ENCODE measurements around the gene CYSLTR1.
"Not testable (repeated sequence)": the region's sequence is repeated elsewhere in the genome, so short reads cannot be mapped to it uniquely, and the experiment has no call there.

The CYSLTR1 gene, protein sequence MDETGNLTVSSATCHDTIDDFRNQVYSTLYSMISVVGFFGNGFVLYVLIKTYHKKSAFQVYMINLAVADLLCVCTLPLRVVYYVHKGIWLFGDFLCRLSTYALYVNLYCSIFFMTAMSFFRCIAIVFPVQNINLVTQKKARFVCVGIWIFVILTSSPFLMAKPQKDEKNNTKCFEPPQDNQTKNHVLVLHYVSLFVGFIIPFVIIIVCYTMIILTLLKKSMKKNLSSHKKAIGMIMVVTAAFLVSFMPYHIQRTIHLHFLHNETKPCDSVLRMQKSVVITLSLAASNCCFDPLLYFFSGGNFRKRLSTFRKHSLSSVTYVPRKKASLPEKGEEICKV

DNA sequence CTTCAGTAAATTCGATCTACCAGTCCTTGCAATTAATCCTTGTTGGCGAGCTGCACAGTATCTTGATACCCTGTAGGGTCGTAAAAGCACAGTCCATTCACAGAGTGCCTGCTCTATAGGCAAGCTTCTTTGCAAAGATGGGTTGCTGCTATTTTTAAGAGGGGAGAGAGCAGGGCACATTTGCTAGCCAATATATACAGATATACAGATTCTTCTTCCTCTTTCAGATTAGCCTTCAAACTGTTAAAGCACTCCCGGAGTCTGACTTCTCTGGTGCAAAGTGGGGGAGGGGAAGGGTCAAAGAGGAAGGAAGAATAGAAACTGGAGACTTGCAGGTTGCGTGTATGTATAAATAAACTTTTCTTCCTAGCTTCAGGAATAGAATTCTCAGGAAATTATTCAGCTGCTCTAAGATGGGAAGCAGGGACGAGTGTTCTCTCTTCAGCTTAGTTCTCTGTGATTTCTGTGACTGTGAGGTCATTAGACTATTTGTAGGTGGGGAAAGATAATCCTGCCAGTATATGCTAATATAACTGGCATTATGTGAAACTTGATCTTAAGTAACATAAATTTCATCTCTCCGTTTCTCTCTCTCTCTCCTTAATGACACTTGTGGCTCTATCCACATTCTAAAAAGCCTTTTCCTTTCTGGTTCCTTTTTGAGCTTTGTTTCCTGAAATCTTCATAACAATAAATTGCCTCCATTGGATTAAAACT is at the start of gene CYSLTR1:
TSS of gene CYSLTR1 (minus strand) at position 242 of the 717 bp plus-strand sequence. CDS start 53,865 bp downstream, outside the sequence.
- no peak for DNase-seq

DNA sequence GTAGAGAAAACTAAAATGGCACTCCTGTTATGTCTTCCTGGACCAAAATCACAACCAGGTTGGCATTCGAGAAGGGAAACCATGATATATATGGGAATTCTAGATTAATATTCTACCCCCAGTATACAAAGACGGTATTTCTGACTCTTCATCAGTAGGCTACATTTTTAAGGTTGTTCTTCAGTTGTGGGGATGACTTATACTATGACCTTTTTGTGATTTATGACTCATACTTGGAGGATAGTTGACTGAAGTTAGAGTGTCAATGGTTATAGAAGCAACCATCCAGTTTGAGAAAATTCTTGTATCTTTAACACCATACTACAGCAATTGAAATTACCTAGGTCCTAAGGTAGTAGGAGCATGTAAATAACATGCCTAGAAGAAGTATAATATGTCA is 49.8 kb upstream of the CYSLTR1 start:
- DNase-seq, result no peak

DNA sequence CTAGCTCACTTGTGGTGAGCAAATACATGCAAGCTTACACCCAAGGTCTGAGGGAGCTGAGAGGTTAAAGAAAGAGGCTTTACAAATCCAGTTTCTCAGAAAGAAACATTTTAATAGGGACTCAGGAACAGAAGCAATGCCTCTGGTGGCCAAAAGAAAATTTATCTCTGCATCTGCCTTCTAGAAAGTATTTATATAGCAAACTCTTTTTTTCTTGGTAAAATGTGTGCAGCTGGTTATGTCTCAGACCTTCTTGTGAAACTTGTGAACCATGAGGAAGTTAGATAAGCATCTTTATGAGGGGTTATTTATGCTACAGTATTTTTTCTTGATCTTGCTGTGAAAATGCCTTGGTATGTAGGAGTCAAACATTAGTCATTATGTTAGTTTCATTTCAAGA is 48.5 kb upstream of the CYSLTR1 start:
- no peak for DNase-seq

DNA sequence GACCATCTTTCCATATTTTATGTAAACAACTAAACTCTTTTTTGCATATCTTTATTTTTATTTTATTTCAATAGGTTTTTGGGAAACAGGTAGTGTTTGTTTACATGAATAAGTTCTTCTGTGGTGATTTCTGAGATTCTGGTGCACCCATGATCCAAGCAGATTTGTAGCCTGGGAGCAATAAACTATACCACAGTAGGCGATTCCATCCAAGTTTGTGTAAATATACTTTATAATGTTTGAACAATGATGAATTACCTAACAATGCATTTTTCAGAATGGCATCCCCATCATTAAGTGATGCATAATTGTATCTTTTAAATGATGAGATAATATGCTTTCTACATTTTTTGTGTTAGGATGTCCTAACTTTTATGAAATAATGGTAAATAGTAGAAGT is 39.2 kb upstream of the CYSLTR1 start:
- DNase-seq, result no peak

DNA sequence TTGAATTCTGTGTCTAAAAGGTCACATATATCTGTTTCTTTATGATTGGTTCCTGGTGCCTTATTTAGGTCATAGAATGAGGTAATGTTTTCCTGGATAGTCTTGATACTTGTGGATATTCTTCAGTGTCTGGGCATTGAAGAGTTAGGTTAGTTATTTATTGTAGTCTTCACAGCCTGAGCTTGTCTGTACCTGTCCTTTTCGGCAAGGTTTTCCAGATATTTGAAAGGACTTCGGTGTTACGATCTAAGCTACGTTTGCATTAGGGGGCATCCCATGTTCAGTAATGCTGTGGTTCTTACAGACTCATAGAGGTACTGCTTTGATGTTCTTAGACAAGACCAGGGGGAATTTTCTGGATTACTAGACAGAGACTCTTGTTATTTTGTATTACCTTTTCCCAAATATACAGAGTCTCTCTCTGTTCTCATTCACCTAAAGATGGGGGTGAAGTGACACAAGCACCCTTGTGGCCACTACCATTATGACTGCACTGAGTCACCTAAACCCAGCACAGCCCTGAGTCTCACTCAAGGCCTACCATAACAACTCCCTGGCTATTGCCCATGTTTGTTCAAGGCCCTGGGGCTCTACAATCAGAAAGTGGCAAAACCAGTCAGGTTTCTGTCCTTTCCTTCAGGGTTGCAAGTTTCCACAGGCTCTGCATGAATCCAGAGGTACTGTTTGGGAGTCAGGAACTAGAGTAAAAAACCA is 30.1 kb upstream of the CYSLTR1 start:
- no peak for DNase-seq

DNA sequence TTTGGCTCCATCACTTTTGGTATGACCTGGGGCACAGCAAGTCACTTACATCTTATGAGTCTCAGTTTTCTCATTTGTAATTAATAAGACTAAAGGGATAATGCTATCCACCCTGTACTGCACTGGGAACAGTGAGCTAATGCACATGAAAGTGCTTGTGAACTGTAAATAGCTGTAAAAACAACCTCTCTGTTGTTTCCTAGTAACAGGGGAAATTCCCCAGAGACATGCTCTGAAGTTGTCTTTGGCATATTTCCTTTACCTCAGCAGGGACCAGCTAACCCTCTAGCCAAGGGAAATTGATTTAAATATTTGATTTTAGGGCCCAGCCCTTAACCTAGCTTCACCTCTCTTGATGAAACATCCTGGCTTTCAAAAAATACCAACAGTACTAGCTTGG is 6.1 kb upstream of the CYSLTR1 start:
- DNase-seq, result no peak

DNA sequence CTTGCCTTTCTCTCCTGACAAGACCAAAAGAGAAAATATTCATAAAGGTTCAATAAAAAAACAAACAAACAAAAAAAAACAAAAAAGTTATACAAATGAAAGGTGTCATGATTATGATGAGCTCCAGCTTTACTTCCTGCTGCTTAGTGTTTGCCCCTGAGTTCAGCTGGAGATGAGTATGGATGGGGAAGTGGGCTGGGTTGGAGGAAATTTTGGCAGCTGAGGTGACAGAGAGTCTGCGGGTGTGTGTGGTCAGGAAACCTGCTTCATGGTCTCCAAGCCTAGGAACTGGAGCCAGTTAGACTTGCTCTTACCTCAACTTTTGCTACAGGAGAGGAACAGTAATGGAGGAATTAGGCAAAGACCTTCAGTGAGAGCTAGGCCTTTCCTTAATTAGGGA is 4.3 kb upstream of the CYSLTR1 start:
- DNase-seq, result no peak

DNA sequence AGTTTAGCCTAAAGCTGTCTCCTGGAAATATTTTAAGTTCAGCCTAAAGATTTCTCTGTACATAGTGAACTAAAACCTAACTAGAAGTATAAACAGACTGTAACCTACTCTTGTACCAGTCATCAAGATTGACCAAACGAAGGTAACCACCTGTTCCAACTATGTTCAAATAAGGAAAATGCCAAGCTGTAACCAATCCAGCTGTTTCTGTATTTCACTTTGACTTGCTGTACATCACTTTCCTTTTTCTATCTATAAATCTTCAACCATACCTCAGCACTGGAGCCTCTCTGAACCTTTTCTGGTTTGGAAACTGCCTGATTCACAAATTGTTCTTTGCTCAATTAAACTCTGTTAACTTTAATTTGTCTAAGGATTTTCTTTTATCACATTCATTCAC is 3.1 kb upstream of the CYSLTR1 start:
- DNase-seq, result no peak

DNA sequence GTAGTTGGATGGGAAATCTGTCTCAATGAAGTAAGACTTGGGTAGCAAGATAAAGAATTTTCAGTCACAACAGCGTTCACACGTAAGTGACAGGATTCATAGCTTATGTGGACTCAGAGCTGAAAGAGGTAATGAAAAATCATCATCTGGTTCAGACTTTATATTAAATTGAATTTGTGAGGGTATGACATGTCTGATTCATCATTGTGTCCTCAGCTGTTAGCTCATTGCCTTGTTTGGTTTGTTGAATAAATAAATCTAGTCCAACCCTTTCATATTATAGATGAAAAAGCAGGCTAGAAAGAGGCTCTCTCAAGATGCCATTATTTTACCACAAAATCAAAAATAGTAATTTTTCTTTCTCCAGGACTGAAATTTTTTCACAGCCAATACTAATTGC is 2.7 kb upstream of the CYSLTR1 start:
- no peak for DNase-seq

DNA sequence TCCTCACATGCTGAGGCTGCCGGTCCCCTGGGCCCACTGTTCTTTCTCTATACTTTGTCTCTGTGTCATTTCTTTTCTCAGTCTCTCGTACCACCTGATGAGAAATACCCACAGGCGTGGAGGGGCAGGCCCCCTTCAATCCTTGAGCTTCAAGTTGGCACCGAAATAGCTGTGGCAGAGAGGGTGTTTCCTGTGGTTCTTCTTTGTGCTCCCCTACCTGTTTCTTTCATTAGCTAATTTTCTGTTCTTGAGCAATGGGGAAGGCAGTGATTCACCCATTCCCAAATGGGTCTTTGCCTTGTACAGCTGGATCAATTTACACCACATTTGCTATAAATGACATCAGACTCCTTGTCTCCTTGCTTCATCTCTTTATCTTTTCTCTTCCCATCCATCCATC is 2.1 kb upstream of the CYSLTR1 start:
- DNase-seq, result peak; percentile 32

DNA sequence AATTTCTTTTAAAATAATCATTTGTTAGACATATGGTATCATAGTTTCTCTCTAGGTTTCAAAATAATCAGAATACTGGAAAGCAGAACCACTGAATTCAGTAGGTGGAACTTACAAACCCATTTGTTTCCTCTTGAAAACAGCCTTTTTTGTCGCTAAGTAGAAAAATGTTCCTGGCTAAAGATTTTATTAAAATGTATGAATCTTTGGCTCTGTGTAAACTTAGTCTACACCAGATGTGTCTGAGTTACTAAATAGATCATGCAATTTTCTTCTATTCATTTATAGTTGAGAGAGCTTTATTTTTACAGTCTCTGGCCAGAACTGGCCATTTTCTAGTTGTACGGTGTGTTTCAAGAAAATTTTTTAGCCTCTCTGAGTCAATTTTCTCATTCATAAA is 1.0 kb downstream of the CYSLTR1 start:
- no peak for DNase-seq

DNA sequence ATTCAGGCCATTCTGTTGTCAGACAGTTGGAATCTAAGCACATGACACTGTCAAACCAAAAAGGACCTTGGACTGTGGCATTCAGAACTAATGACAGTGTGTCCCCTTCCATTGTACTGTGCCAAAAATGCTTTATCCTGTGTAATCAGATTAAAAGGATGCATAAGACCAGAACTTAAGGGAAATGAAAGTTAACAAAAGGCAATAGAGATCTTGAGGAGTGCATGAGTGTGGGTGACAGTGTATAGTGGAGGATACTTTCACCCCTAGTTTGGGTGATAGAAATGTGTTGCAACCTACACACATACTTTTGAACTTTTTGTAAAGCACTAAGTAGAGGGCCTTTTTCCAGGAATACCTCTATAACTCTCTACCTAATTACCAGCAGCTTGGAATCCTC is 4.5 kb downstream of the CYSLTR1 start:
- DNase-seq, result no peak

DNA sequence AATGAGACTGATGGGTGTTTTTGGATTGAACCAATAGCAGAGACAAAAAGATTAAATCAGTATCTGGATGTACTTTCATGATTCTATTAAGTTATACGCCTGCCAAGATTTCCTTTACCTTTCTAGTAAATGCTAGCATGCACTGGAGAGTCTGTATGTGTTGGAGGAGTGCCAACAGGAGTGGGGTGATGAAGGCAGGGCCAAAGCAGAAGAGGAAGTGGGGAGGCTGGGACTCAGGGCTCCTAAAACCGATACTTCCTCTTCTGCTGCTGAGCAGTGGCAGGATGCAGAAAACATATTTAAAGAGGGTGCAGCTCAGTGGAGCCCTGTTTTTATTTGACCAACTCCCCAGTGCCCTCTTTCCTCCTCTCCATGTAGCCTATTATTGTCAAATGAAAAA is 5.6 kb downstream of the CYSLTR1 start:
- peak; percentile 31 for DNase-seq

DNA sequence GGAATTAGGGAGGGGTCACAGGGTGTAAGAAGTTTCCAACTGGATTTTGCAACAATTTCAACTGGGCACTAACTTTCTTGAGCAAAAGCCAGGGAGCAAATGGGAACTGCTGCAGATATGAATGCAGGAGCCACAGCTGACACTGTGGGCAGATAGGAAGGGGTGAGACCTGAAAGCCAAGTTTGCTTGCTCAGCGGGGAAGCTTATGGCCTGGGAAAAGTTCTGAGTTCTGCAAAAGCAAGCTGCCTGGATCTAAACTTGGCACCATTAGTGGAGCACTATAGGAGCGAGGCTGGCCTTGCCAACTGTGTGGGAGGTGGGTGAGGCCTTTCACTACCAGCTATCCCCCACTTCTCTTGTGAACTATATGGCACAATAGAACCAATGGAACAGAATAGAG is 11.1 kb downstream of the CYSLTR1 start:
- DNase-seq, result no peak

DNA sequence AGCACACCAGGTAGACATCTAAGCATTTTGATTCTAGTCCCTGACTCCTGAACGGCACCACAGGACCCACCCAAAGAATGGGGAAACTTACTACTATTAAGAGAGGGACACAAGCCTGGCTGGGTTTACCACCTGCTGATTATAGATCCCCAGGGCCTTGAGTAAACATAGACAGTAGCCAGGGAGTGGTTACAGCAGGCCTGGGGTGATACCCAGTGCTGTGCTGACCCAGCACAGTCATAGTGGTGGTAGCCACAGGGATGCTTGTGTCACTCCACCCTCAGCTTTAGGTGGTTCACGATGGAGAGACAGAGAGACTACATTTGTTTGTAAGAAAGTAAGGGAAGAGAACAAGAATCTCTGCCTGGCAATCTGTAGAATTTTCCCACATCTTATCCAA is 11.7 kb downstream of the CYSLTR1 start:
- DNase-seq, result no peak

DNA sequence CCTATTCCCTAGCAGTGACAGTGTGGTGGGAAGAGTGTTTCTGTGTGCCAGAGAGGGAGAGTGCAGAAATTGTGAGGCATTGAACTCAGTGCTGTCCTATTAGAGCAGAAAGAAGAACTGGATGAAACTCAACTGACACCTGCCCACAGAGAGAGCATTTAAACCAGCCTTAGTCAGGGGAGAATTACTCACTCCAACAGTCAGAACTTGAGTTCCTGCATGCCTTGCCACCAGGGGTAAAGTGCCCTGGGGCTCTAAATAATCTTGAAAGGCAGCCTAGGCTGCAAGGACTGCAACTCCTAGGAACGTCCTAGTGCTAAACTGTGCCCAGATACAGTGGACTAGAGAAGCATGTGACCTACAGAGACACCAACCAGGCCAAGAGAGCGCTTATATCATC is 12.8 kb downstream of the CYSLTR1 start:
- no peak for DNase-seq

DNA sequence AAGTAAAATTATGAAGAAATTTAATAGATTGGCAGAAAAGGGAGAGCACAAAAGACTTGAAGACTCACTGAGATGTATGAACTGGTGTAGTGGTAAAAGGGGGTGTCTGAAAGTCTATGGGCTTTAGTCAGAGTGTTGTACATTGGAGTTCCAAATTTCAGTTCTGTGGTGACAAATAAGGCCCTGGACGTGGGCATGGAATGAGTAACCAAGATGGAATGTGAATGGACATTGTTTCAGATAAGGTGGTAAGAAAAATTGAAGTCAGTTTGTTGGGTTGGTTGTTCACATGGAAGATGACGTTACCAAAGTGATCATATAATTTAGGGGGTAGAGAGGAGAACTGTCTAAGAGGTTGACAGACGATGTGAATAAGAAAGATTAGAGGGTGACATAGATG is 13.9 kb downstream of the CYSLTR1 start:
- DNase-seq, result no peak

DNA sequence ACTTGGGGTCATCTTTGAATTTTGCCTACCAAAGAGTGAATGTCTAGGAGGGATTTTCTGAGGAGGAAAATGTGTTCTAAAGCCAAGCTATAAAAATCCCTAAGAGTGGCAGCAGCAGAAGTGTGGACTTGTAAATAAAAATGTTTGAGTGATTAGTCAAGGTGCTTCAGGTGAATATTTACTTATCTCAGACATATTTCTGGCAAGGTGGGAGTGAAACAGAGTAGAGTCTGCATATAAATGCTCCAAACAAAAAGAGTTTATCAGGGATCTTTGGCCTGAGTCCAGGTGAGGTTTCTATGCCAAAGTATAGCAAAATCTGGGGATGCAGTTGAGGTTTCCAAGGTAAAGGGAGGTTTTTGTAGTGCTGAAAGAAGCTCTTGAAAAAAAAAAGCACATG is 19.7 kb downstream of the CYSLTR1 start:
- DNase-seq, result no peak

DNA sequence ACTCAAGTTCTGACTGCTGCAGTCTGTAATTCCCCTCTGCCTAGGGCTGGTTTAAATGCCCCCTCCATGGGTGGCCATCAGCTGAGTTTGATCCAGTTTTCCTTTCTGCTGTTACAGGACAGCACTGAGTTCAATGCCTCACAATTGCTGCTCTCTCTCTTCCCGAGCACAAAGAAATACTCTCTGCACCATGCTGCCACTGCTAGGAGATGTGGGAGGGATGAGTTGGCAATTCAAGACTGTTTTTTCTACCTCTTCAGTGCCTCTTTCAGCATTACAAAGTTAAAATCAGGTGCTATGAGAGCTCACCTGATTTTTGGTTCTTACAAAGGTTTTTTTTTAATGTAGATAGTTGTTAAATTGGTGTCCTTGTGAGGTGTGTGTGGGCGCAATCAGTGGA is 24.3 kb downstream of the CYSLTR1 start:
- no peak for DNase-seq

DNA sequence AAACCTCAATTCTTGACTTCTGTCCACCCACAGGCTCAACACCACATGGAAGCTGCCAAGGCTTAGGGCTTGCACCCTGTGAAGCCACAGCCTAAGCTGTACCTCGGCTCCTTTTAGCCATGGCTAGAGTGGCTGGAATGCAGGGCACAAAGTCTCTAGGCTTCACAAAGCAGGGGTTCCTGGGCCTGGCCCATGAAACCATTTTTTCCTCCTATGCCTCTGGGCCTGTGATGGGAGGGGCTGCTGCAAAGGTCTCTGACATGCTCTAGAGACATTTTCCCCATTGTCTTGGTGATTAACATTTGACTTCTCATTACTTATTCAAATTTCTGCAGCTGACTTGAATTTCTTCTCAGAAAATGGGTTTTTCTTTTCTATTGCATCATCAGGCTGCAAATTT is 26.5 kb downstream of the CYSLTR1 start:
- DNase-seq, result not testable (repeated sequence)

DNA sequence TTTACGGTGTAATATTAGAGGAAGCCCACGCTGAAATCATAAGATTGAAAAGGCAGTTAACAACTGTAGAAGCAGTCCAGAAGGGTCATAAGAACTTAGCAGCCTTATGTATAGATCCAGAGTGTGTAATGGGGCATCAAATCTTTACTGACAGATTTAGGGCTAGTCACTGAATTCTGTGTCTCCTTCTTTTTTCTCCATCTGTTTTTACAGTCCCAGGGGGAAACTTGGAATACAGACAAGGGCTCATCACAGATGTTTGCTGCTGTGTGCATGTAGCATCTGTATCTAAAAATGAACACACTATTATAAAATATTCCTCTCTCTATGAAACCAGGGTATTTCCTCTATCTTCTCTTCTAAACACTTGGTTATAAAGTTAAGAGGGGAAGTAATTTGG is 43.9 kb downstream of the CYSLTR1 start:
- no peak for DNase-seq

DNA sequence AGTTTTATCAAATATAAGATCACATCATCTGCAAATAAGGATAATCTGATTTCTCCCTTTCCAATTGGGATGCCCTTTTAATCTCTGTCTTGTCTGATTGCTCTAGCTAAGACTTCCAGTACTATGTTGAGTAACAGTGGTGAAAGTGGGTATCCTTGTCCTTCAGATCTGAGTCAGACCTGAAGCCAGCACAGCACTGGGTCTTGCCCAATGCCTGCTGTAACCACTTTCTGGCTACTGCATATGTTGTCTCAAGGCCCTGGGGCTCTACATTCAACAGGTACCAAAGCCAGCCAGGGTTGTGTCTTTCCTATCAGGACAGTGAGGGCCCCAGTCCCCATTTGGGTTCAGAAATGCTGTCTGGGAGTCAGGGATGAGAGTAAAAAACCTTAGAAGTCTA is 90.3 kb downstream of the CYSLTR1 start:
- no peak for DNase-seq

DNA sequence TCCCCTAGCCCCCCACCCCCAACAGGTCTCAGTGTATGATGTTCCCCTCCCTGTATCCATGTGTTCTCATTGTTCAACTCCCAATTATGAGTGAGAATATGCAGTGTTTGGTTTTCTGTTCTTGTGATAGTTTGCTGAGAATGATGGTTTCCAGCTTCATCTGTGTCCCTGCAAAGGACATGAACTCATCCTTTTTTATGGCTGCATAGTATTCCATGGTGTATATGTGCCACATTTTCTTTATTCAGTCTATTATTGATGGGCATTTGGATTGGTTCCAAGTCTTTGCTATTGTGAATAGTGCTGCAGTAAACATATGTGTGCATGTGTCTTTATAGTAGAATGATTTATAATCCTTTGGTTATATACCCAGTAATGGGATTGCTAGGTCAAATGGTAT is 101.4 kb downstream of the CYSLTR1 start:
- not testable (repeated sequence) for DNase-seq
